Stimulated activated CD4-positive, alpha-beta T cell treated with anti-CD3 and anti-CD28 coated beads, TNF-alpha, amount 100 ng/mL, for 1 hour (primary cell): ENCODE data around the gene OR52J3.
"Not testable (repeated sequence)": the region's sequence is repeated elsewhere in the genome, so short reads cannot be mapped to it uniquely, and the experiment has no call there.

Experiments used
- DNase-seq, 3 donors: peaks; one replicate each; pipeline ENCODE4 v3.0.0-alpha.2; 2020; ENCODE audit warnings: low read depth in 3 of 3, low spot score in 1 of 3

Gene OR52J3

DNA sequence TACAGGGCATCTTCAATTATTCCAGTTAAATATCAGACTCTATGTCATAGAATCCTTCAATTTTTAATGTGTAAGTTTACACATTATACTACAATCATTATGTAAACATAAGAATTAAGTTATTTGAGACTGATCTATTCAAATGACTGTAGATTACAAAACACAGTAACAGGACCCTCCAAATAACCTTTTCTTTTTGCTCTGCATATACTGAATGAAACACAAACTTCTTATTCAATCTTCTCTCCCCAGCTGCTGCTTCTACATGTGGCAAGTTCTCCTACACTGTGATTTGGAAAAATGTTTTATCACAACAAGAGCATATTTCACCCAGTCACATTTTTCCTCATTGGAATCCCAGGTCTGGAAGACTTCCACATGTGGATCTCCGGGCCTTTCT, at the start of gene OR52J3:
OR52J3 (plus strand) TSS at position 301 of the 400 bp plus-strand sequence; CDS start at position 301, 0 bp downstream.
- DNase-seq, result no peak

DNA sequence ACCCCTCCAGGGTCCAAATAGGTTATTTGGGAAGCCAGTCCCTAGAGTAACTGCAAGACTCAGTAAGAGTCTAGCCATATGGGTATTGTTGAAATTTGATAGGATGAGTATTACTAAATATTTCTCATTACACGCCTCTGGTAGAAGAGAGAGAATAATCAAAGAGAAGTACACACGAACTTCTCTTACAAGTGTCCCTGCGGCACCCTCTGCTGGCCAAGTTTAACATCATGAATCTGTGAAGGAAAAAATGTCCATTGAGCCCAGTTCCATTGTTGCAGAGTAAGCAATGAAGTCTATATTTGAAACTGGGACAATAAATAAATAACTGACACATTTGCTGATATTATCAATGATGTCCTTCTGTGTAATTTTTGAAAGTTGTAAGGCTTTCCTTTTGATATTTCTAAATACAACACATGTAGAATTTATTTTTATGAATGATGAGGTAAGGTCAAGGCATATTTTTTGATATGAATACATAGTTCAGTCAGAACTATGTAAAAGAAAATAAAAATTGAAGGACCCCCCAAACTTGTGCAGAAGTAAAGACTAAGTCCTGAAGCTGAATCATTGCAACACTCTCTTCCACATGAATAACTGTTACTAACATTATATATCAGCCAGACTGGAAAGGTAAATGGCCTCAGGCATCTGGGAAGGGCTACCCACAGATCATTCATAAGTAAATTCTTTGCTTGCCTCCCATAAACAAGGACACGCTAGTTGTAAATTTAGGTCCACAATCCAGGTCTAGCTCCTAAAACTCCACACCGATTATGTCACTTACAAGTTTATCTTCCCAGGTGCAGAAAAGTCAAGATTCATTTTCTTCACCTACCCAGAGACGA, 41.7 kb upstream of the OR52J3 start:
- DNase-seq, result no peak

- DNase-seq, result no peak
Measured at GRCh38 chr11:5007561-5007960, 38.8 kb upstream of the OR52J3 start.

GRCh38 chr11:5011254-5011653, 35.1 kb upstream of the OR52J3 start:
- DNase-seq, result no peak

GRCh38 chr11:5013012-5013411, 33.3 kb upstream of the OR52J3 start:
- no peak for DNase-seq

DNA sequence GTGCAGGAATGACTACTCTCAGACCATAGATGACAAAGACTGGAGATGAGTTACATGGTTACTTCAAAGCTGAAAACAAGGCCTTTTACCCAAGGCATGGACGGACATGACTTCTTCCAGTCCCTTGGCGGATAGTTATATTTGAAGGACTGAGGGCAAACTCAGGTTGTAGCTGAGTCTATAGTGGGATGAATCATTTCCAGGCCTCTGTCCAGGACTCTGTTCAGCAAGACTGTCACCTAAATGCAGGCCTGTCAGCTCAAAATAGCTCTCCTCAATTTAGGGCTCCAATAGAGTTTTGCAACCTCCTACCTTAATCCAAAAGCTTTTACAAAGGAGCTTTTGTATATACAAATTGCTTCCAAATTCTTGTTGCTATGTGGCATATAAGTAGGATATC, 24.3 kb upstream of the OR52J3 start:
- no peak for DNase-seq

- DNase-seq, result no peak
Measured at GRCh38 chr11:5036669-5037068, 9.7 kb upstream of the OR52J3 start.

DNA sequence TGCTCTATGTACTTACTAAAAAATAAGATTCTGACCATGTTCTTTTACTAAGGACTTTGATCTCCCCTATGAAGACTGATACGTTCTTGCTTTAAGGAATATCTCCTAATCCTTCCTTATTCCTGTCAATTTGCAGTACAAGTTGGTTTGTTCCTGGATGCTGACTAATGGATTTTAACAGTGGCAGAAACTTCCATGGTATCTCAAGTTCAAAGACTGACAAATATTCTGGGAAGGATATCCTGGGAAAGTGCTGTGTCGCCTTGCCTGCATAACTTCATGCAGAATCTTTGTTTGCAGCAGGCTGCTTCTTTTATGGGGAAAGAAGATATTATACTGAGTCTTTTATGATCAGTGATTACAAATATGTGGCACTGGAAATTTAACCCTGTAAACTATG, 8.4 kb upstream of the OR52J3 start:
- DNase-seq, result no peak

- DNase-seq, result no peak
Measured at GRCh38 chr11:5038341-5038740, 8.0 kb upstream of the OR52J3 start.

DNA sequence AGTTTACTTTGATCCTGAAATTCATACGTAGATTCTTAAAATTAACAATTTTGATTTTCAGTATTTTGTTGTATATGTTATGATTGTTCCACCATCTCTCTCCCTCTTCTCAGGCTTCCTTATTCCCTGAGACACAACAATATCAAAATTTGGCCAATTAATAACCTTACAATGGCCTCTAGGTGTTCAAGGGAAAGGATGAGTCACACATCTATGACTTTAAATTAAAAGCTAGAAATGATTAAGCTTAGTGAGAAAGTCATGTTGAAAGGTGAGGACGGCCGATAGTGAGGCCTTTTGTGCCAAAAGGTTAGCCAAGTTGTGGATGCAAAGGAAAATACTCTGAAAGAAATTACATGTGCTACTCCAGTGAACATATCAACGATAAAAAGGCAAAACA, 5.5 kb upstream of the OR52J3 start:
- no peak for DNase-seq

DNA sequence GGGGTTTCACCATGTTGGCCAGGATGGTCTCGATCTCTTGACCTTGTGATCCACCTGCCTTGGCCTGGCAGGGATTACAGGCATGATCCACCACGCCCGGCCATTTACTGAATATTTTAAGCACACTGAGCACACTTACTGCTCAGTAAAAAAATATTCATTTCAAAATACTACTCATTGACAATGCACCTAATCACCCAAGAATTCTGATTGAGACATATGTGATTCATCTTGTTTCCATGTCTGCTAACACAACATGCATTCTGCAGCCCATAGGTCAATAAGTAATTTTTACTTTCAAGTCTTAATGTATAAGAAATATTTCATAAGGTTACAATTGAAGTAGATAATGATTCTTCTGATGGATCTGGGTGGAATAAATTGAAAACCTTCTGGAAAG, 4.2 kb upstream of the OR52J3 start:
- DNase-seq, result no peak

DNA sequence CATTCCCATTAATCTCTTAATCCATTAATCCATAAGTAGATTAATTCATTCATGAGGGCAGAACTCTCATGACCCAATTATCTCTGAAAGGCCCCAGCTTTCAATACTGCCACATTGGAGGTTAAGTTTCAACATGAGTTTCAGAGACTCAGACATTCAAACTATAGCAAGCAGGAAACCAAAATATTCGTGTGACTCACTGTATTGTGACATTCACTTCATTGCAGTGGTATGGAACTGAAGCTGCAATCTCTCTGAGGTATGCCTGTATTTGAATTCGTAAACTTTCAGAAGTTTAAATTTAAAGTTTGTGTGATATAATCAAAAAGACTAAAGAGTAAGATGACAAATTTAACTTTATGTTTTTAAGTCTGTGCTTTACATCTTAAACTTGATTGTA, 2.9 kb upstream of the OR52J3 start:
- no peak for DNase-seq

GRCh38 chr11:5046754-5047330, 516 bp downstream of the OR52J3 start:
- DNase-seq, result no peak

DNA sequence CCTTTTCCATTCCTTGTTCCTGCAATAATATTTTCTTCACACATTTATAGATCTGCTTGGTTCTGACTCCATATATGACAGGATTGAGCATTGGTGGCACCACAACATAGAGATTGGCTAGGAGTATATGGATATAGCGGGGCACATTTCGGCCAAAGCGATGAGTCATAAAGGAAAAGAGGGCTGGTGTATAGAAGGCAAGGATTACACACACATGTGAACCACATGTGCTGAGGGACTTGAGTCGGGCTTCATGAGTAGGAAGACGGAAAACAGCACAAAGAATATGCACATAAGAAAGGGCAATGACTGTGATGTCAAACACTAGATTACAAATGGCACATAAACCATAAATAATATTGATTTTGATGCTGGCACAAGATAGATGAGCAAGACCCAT, 12.4 kb downstream of the OR52J3 start:
- not testable (repeated sequence) for DNase-seq

DNA sequence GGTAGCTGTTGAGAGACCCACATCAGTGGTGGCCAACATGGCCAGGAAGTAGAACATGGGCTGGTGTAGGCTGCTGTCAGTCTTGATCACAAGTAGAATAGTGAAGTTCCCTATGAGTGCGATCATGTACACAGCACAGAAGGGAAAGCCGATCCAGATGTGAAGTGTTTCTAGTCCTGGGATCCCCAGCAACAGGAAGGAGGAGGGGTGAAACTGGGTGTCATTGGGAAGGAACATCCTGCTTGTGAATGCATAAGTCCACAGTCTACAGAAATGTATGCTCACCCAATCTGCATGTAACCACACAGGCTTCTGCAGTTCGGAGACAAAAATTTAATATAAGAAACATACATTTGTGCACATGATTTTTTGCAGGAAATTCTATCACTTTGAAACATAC, 13.1 kb downstream of the OR52J3 start, which contains the start of gene OR52E2:
OR52E2 (minus strand) TSS at position 237 of the 400 bp plus-strand sequence; CDS start at position 237, 0 bp downstream.
- DNase-seq, result no peak

- no peak for DNase-seq
Measured at GRCh38 chr11:5065027-5065426, 18.7 kb downstream of the OR52J3 start.

- DNase-seq, result no peak
Measured at GRCh38 chr11:5069272-5069671, 22.9 kb downstream of the OR52J3 start, which contains the start of gene OR52E1. Gene OR52E1 (plus strand): TSS chr11:5069572.

DNA sequence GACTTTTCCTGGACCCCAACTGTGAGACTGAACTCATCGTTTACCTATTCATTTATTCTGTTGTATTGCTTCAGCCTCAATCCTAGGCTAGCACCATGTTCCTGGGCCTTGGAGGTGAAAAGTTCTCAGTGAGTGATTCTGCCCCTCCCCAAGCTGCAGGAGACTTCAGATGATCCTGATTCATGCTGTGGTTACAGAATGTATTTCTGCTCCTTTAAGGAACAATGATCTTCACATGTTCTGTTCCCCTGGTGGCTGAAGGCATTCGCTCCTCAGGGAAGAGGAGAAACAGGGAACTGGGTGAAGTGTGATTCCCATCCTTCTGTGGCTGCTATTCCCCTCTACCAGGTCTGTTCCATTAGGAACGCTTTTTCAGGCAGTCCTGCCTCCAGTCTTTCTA, 25.5 kb downstream of the OR52J3 start:
- no peak for DNase-seq

DNA sequence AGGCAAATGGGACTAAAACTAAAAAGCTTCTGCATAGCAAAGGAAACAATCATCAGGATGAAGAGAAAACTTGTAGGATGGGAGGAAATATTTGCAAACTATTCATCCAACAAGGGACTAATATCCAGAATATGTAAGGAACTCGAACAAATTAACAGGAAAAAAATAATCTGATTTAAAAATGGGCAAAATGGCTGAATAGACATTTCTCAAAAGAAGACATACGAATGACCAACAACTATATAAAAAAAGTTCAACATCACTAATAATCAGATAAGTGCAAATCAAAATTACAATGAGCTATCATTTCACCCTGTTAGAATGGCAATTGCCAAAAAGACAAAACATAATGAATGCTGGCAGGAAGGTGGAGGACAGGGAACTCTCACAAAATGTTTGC, 35.1 kb downstream of the OR52J3 start:
- no peak for DNase-seq

- no peak for DNase-seq
Measured at GRCh38 chr11:5083602-5084001, 37.3 kb downstream of the OR52J3 start.

GRCh38 chr11:5088556-5088955, 42.2 kb downstream of the OR52J3 start:
- no peak for DNase-seq

DNA sequence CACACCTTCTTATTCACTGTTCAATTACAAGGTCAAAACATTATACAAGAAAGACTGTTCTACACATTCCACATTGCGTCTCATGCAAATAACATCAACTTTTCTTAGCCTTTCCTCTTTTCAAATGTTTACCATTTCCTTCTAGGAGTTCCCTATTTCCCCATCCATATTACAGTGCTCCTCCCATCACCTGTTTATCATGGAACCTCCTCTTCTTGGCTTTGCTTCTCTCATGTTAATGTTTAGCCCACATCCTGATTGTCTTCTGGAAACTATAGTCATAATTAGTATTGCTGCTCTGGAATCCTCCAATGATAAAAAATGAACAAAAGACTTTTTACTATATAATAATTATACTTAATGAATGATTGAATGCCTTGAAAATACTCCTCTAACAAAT, 44.3 kb downstream of the OR52J3 start:
- DNase-seq, result no peak
